Mononuclear cell (primary cell): ENCODE data around the gene LRFN2. TPM values are rescaled to one million over a fixed set of nuclear protein-coding genes. Genes with fewer than 3 reads are reported as not detected.

Experiments
- H3K27me3 ChIP-seq: 2 replicates; pipeline ENCODE4 v1.6.0; 2011; ENCODE audit warnings: low read length, control low read depth; ENCODE audit not compliant: insufficient read depth
- H3K4me1 ChIP-seq: 2 replicates; pipeline ENCODE4 v1.5.1; 2011; ENCODE audit warnings: mild to moderate bottlenecking, low read length, control low read depth; ENCODE audit not compliant: insufficient read depth
- H3K4me3 ChIP-seq: 2 replicates; pipeline ENCODE4 v1.5.1; 2011; ENCODE audit warnings: mild to moderate bottlenecking, low read length, moderate library complexity
- H3K9me3 ChIP-seq: 2 replicates; pipeline ENCODE4 v1.5.1; 2011; ENCODE audit warnings: low read depth, mild to moderate bottlenecking, control low read depth, low read length
- total RNA-seq: library from RNA; depleted of rRNA; stranded (reverse); fragments of >200 nt; gene quantifications from one replicate; pipeline ENCODE4 v1.2.3, GENCODE V29; 2012

Gene LRFN2
- total RNA-seq, 1 donor = 0.21 TPM

DNA sequence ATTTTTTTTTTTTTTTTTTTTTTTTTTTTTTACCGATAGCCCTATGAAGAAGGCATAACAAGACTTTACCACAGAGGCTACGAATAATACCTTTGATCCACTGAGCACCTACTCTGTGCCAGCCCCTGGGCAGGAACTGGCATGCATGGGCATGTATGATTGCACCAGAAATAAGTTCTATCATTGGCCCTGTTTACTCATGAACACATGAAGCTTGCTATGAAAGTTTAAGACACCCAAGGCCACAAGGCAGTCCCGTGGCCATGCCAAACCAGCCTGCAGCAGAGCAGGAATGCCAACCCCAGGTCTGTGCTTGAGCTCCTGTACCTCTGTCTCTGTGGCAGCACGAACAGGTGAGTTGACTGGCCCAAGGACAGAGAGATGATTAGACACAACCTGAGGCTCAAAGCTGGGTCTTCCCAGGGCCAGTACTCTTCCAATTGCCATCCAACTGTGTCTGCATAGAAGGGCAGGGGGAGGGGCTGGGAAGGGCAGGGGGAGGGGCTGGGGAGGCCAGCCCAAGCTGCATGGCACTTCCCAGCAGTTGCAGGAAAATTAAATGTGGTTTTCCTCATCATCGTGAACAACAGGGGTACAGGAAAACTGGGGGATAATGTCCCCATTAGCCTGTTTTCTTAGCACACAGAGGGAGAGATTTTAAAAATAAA, 63.5 kb downstream of the LRFN2 start:
- Histone ChIP-seq H3K4me1 (no peaks in the 10 kb centered on the region), H3K4me3 (no peak overlapping the region), H3K27me3 (no peaks in the 10 kb centered on the region), H3K9me3 (no peaks in the 10 kb centered on the region)

DNA sequence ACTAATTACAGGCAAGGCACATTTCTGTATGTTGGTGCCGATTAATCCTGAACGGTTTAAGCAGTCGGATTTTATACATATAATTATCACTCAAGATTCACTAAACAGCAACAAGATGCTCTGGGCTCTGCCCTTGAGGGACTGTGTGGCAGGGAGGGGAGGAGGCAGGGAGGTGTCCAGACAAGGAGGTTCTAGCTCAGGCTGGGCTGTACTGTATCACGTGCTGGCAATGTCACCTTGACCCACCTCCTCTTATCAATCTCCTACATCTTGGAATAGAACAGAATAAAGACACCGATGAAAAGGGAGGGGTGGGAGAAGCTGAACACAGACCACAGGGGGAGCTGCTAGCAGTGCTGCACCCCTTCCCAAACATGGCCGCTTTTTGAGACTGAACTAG, 65.7 kb downstream of the LRFN2 start:
- Histone ChIP-seq H3K4me1 (no peaks in the 10 kb centered on the region), H3K27me3 (no peaks in the 10 kb centered on the region), H3K9me3 (no peaks in the 10 kb centered on the region), H3K4me3 (no peak overlapping the region)

DNA sequence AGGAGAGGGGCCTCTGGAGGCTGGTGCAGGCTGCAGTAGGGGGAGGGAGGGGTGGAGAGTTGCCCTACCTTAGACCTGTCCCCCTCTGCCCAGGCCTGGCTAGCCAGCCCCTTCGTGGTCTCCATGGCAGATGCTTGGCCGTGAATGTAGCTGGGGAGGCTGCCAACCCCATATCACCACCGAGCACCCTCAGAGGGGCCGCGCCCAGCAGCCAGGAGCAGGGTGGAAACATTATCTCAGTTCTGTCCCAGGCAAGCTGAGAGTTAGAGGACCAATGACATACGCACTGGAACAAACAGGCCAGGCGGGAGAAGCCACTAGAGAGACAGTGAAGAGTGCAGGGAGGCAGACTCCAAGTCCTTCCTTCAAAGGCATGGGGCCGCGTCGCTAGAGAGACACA, 66.5 kb downstream of the LRFN2 start:
- Histone ChIP-seq H3K4me1 (no peaks in the 10 kb centered on the region), H3K9me3 (no peaks in the 10 kb centered on the region), H3K27me3 (no peaks in the 10 kb centered on the region), H3K4me3 (no peak overlapping the region)

DNA sequence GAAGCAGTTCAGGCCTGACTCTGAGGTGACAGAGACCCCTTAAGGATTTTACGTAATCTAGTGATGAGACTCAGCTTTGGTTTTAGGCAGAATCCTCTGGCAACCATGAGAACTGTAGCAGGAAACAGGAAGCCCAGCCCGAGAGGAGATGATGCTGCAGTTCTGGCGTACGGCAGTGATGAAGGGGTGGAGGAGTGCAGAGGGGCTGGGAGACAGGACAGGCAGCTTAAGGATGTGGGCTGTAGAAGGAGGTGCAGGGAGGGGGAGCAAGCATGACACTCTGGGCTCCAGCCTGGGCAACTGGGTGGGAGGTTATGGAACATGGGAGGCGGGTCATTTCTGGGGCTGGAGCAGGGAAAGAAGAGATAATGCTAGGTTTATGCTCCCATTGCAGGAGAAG, 67.1 kb downstream of the LRFN2 start:
- Histone ChIP-seq H3K4me1 (no peaks in the 10 kb centered on the region), H3K4me3 (no peak overlapping the region), H3K9me3 (no peaks in the 10 kb centered on the region), H3K27me3 (no peaks in the 10 kb centered on the region)

DNA sequence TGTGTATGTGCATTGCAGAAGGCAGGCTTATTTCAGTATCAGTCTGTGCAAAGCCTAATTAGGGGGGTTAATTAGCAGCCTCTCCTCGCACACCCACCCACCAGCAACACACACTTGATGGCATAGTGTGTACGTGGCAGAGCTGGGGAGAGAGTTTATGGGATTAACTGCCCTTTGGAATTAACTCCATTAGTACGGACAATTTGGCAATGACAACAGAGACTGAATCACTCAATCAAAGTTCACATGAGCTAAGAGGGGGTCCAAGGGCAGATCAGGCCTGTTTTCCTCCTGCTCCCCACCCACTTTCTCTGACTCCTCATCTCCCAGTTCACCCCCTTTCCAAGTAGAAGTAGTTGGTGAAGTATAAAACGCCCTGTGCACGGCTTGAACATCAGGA, 69.5 kb downstream of the LRFN2 start:
- no peak overlapping the region for H3K4me3 ChIP-seq
- no peaks in the 10 kb centered on the region for H3K9me3 ChIP-seq
- H3K4me1 ChIP-seq = no peaks in the 10 kb centered on the region
- H3K27me3 ChIP-seq = no peaks in the 10 kb centered on the region

DNA sequence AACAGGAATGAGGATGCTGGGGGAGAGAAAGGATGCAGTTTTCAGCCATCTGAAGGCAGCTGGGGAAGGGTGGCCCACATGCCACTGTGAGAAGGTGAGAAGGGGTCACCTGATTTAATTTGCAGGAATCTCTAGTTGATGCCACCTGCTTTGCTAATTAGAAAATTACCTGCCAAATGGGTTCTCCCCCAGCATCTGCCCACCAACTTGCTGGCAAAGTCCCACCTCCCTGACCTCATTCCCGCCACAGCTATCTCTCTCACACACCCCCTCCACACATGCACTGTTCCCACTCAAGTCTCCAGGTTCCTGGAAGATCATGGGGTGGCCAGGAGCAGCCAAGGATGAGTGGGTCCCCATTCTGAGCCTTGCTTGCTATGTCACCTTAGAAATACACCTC, 70.7 kb downstream of the LRFN2 start:
- Histone ChIP-seq H3K4me3 (no peak overlapping the region), H3K4me1 (no peaks in the 10 kb centered on the region), H3K27me3 (no peaks in the 10 kb centered on the region), H3K9me3 (no peaks in the 10 kb centered on the region)

DNA sequence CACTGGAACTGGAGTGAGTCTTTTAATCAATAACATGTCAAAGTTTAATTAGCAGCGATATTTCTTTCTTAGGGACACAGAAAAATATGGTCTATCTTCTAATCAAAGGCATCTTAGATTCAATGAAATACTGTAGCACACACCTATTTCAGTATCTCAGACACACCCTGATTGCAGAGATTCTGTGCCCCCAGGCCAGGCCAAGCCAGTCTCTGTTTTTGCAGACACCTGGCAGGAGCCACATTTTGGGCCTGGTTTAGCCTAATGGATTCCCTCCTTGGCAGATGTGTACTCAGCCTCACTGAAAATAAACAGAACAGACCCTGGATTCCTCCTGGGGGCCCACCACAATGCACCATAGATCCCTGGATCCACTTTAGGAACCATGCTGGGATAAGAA, 74.8 kb downstream of the LRFN2 start:
- H3K4me3 ChIP-seq = no peak overlapping the region
- no peaks in the 10 kb centered on the region for H3K27me3 ChIP-seq
- H3K4me1 ChIP-seq = peaks cover 9% of the 10 kb centered on the region
- H3K9me3 ChIP-seq = no peaks in the 10 kb centered on the region

DNA sequence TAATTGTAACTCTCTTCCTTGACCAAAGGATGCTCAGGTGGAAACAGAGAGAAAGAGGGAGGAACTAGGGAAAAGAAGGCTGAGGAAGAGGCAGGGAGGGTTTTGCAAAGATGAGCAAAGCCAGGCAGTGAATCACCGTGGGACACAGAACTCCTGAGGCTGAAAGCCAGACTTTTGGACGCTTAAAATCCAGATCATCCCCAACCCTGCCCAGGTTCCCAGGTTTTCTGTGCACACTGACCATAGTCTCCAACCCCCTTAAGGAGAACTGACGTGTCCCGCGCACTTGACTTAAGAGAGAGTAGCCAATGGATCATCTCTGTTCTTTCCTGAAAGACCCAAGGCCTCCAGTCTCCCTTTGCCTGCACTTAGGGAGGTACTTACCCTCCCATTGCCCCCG, 75.3 kb downstream of the LRFN2 start:
- H3K9me3 ChIP-seq = no peaks in the 10 kb centered on the region

DNA sequence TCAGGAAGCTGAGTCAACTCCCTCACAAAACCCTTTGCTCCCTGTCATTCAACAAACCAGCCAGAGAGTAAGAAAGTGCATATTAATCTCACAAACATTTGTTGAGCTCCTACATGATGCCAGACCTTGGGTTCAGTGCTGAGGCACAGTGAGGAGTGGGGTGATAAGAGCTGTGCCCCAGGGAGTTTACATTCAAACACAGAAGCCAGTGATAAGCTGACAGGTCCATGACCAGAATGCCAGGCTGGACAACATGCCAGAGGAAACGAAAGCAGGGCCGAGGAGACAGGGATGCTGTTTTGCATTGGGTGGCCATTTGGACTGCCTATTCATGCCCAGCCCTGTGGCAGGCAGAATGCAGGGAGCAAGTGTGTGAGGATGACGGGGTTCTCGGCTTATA, 76.7 kb downstream of the LRFN2 start:
- Histone ChIP-seq H3K27me3 (no peaks in the 10 kb centered on the region), H3K4me3 (no peak overlapping the region), H3K9me3 (no peaks in the 10 kb centered on the region), H3K4me1 (peaks cover 17% of the 10 kb centered on the region)

More for the DNA sequence above, 75.3 kb downstream of the LRFN2 start:
- Histone ChIP-seq H3K27me3 (no peaks in the 10 kb centered on the region), H3K4me3 (no peak overlapping the region), H3K4me1 (peaks cover 9% of the 10 kb centered on the region)

DNA sequence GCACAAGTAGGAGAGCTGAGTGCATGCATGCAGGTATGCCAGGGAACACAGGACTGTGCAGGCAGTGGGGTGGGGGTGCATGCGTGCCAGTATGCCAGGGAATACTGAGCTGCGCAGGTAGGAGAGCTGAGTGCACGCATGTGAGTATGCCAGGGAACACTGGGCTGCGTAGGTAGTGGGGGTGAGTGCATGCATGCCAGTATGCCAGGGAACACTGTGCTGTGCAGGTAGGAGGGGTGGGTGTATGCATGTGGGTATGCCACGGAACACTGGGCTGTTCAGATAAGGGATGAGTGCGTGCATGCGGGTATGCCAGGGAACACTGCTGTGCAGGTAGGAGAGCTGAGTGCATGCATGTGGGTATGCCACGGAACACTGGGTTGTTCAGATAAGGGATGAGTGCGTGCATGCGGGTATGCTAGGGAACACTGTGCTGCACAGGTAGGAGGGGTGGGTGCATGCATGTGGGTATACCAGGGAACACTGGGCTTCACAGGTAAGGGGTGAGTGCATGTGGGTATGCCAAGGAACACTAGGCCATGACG, 77.4 kb downstream of the LRFN2 start:
- Histone ChIP-seq H3K9me3 (no peaks in the 10 kb centered on the region), H3K27me3 (no peaks in the 10 kb centered on the region), H3K4me1 (peaks cover 23% of the 10 kb centered on the region), H3K4me3 (no peak overlapping the region)

DNA sequence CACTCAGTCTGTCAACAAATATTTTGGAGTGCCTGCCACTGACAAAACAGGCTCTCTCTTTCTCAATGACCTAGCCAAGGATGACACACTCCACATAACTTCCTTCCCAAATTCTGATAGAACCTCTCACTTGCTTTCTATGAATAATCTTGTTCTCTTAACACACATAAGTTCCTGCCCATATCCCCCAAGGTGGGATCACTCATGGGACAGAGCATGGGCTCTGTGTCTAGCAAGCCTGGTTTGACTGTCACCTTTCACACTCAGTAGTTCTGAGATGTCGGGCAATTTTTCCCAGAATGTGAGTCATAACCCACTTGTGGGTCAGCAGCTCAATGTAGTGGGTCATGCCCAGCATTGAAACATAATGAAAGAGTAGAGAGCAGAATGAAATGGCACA, 78.1 kb downstream of the LRFN2 start:
- Histone ChIP-seq H3K27me3 (no peaks in the 10 kb centered on the region), H3K4me3 (no peak overlapping the region), H3K4me1 (peaks cover 30% of the 10 kb centered on the region), H3K9me3 (no peaks in the 10 kb centered on the region)

DNA sequence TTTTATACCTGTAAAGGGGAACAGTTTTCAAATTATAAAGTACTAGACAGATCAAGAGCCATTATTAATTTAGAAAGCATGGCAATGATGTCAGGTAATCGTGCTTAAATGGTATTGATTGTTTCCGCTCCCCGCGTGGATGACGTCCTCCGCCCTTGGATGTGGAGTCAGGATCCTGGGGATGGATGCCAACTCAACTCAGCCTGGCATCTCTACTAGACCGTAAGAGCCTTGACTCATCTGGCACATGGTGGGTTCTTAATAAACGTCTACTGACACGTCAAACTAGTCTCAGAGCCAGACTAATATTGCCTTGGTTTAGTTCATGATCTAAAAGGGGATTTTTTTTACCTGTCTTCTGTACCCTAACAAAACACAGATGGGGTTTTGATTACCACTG, 80.2 kb downstream of the LRFN2 start:
- H3K9me3 ChIP-seq = no peaks in the 10 kb centered on the region
- no peaks in the 10 kb centered on the region for H3K27me3 ChIP-seq
- H3K4me3 ChIP-seq = no peak overlapping the region
- peaks cover 30% of the 10 kb centered on the region for H3K4me1 ChIP-seq

DNA sequence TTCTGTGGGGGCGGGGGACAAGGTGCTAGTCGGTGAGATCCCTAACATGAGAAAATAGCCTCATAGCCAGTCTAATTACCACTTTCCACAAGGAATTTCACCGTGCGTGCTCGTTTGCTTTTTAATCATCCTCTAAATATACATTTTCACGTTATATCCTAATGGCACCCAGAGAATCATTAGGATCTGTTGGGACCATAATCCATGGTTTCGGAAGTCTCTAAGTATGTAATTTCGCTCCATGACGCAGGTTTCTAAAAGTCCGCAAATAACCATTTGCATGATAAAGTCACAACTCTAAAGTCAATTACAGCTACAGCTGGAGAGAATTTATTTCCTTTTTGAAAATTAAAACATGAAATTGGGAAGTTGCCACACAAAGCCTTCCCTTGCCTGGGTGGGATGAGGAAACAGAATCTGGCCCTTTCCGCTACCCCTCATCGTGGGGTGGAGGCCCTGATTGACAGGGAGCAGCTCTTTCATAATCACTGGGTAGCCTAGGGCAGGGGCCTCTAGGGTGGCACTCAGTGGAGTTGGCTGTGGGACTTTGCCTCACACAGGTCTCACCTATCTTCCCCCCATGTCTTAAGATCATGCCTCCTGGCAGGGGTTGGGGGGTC, 81.9 kb downstream of the LRFN2 start:
- Histone ChIP-seq H3K27me3 (no peaks in the 10 kb centered on the region), H3K9me3 (no peaks in the 10 kb centered on the region), H3K4me3 (no peak overlapping the region), H3K4me1 (peaks cover 30% of the 10 kb centered on the region)

DNA sequence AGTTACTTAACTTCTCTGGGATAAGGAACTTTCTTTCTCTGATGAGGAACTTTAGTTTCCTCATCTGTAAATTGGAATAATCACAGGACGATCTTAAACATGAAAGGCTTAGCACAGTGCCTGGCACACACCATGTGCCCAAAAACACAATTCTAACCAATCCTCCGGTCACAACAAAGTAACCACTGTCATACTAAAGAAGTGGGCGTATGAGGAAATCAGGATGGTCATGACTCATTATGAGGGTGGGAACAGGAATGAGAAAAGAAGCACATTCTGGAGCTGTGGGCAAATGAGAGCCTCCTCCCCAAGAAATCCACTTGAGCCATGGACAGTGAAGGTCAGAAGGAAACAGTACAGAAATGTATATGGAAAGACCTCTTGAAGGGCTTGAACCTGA, 82.9 kb downstream of the LRFN2 start:
- H3K4me3 ChIP-seq = no peak overlapping the region
- no peaks in the 10 kb centered on the region for H3K27me3 ChIP-seq
- no peaks in the 10 kb centered on the region for H3K9me3 ChIP-seq
- peaks cover 29% of the 10 kb centered on the region for H3K4me1 ChIP-seq

DNA sequence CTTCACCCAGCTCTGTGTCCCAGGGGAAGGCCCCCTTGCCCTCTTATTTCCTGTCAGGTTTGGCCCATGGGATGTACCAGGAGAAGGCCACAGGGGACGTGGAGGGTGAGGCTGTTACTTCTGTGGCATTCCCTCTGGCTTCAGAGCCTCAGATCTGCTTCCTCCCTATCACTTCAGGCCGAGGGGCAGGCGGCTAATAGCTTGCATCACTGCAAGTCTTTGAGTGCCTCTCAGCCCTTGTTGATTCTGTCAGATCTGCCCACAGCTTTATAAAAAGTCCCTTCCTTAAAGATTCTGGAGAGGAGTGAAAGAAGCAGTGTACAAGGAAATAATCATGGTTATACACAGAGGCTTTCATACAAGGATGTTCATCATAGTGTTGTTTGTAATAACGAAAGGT, 86.9 kb downstream of the LRFN2 start:
- peaks cover 12% of the 10 kb centered on the region for H3K4me1 ChIP-seq
- H3K27me3 ChIP-seq = no peaks in the 10 kb centered on the region
- no peaks in the 10 kb centered on the region for H3K9me3 ChIP-seq
- no peak overlapping the region for H3K4me3 ChIP-seq

DNA sequence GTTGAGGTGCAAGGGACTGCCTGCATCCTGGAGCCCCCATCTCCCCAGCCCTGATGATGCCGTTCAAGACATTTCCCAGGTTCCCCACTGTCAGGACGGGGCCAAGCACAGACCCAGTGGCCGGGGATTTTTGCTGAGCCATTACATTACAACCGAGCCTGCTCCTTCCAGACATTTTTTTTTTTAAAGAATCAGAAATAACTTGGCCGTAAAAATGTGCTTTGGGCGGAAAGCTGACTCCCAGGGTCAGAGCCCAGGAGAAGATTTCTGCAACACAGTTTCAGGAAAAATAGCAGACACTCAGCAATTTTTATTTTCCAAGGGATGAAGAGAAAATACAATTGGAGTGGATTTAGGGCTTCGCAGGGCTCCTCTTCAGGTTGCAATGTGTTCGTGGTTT, 87.9 kb downstream of the LRFN2 start:
- Histone ChIP-seq H3K9me3 (no peaks in the 10 kb centered on the region), H3K4me3 (no peak overlapping the region), H3K4me1 (peaks cover 2% of the 10 kb centered on the region), H3K27me3 (no peaks in the 10 kb centered on the region)
